H9 (cell line): ENCODE results near the gene AP2A2. TPM values are rescaled to one million over a fixed set of nuclear protein-coding genes. Genes with fewer than 3 reads are reported as not detected.

ENCODE experiments used
- DNase-seq: peaks from one replicate; pipeline ENCODE4 v3.0.0-alpha.2; 2017
- H2AFZ ChIP-seq: one replicate; pipeline ENCODE4 v1.6.1; 2013; ENCODE audit warnings: mild to moderate bottlenecking, low read length, control low read depth, moderate library complexity
- H2AK5ac ChIP-seq: 2 replicates; pipeline ENCODE4 v1.6.1; 2013; ENCODE audit warnings: low read length, control low read depth, mixed read lengths; ENCODE audit not compliant: insufficient read length
- H2BK120ac ChIP-seq: one replicate; pipeline ENCODE4 v1.6.1; 2013; ENCODE audit warnings: low read depth, mild to moderate bottlenecking, low read length, control low read depth, inconsistent platforms; ENCODE audit not compliant: poor library complexity, severe bottlenecking
- H2BK12ac ChIP-seq: 2 replicates; pipeline ENCODE4 v1.6.1; 2013; ENCODE audit warnings: low read length, control low read depth, mixed read lengths, low read depth; ENCODE audit not compliant: insufficient read length
- H2BK15ac ChIP-seq: 2 replicates; pipeline ENCODE4 v1.6.1; 2013; ENCODE audit warnings: low read depth, low read length, control low read depth
- H2BK20ac ChIP-seq: one replicate; pipeline ENCODE4 v1.6.1; 2013; ENCODE audit warnings: low read depth, mild to moderate bottlenecking, low read length, control low read depth, inconsistent platforms; ENCODE audit not compliant: poor library complexity, severe bottlenecking
- H2BK5ac ChIP-seq: 2 replicates; pipeline ENCODE4 v1.6.1; 2013; ENCODE audit warnings: low read length, control low read depth, mixed read lengths; ENCODE audit not compliant: insufficient read length
- H3K14ac ChIP-seq: 2 replicates; pipeline ENCODE4 v1.6.1; 2013; ENCODE audit warnings: low read length, control low read depth; ENCODE audit not compliant: insufficient read depth
- H3K18ac ChIP-seq: 2 replicates; pipeline ENCODE4 v1.6.1; 2013; ENCODE audit warnings: low read depth, mild to moderate bottlenecking, mixed read lengths, low read length, control low read depth; ENCODE audit not compliant: insufficient read length
- H3K23ac ChIP-seq: 2 replicates; pipeline ENCODE4 v1.6.1; 2013; ENCODE audit warnings: low read length, control low read depth, mixed read lengths, low read depth; ENCODE audit not compliant: insufficient read length
- H3K23me2 ChIP-seq: 2 replicates; pipeline ENCODE4 v1.6.1; 2013; ENCODE audit warnings: low read depth, mild to moderate bottlenecking, mixed read lengths, low read length, control low read depth; ENCODE audit not compliant: insufficient read length, poor library complexity, severe bottlenecking
- H3K27ac ChIP-seq: 2 replicates; pipeline ENCODE4 v1.5.1; 2013; ENCODE audit warnings: low read length, control low read depth, mixed read lengths, low read depth; ENCODE audit not compliant: insufficient read length
- H3K27me3 ChIP-seq: 2 replicates; pipeline ENCODE4 v1.6.1; 2013; ENCODE audit warnings: low read length, control low read depth, inconsistent platforms; ENCODE audit not compliant: insufficient read depth
- H3K4ac ChIP-seq: 2 replicates; pipeline ENCODE4 v1.6.1; 2013; ENCODE audit warnings: low read depth, mild to moderate bottlenecking, control low read depth, inconsistent platforms, low read length, moderate library complexity
- H3K4me1 ChIP-seq: 2 replicates; pipeline ENCODE4 v1.6.1; 2013; ENCODE audit warnings: low read length, control low read depth, inconsistent platforms; ENCODE audit not compliant: insufficient read depth
- H3K4me2 ChIP-seq: 2 replicates; pipeline ENCODE4 v1.6.1; 2013; ENCODE audit warnings: low read length, control low read depth, mixed read lengths; ENCODE audit not compliant: insufficient read length, insufficient read depth
- H3K56ac ChIP-seq: 2 replicates; pipeline ENCODE4 v1.6.1; 2013; ENCODE audit warnings: low read depth, mild to moderate bottlenecking, mixed read lengths, low read length, control low read depth; ENCODE audit not compliant: insufficient read length
- H3K79me1 ChIP-seq: 2 replicates; pipeline ENCODE4 v1.6.1; 2013; ENCODE audit warnings: low read depth, mild to moderate bottlenecking, moderate library complexity, low read length, control low read depth, inconsistent platforms; ENCODE audit not compliant: insufficient read depth, poor library complexity, severe bottlenecking
- H3K79me2 ChIP-seq: 2 replicates; pipeline ENCODE4 v1.6.1; 2013; ENCODE audit warnings: low read length, control low read depth, inconsistent platforms; ENCODE audit not compliant: insufficient read depth
- H3K9ac ChIP-seq: 2 replicates; pipeline ENCODE4 v1.6.1; 2013; ENCODE audit warnings: low read length, control low read depth, mixed read lengths; ENCODE audit not compliant: insufficient read length; ENCODE audit errors: extremely low read depth
- H3K9me3 ChIP-seq: one replicate; pipeline ENCODE4 v1.6.1; 2013; ENCODE audit warnings: low read depth, low read length, inconsistent platforms; ENCODE audit not compliant: control insufficient read depth
- H3T11ph ChIP-seq: one replicate; pipeline ENCODE4 v1.6.1; 2013; ENCODE audit warnings: mild to moderate bottlenecking, low read length, control low read depth, inconsistent platforms
- H4K20me1 ChIP-seq: one replicate; pipeline ENCODE4 v1.6.1; 2013; ENCODE audit not compliant: control insufficient read depth, insufficient read length, insufficient read depth
- H4K5ac ChIP-seq: 2 replicates; pipeline ENCODE4 v1.6.1; 2013; ENCODE audit warnings: low read depth, mild to moderate bottlenecking, mixed read lengths, low read length, control low read depth; ENCODE audit not compliant: insufficient read length
- H4K8ac ChIP-seq: replicated peaks from 2 replicates; pipeline ENCODE4 v1.6.1; 2013; ENCODE audit warnings: low read length, control low read depth, mixed read lengths, low read depth; ENCODE audit not compliant: insufficient read length
- H4K91ac ChIP-seq: 2 replicates; pipeline ENCODE4 v1.6.1; 2013; ENCODE audit warnings: low read depth, mild to moderate bottlenecking, moderate library complexity, mixed read lengths, low read length, control low read depth; ENCODE audit not compliant: insufficient read length
- H3K27ac Mint-ChIP-seq, 3 experiments: 2 replicates in 2 of 3; 3 replicates in 1 of 3; pipeline ENCODE4 v1.8.0; 2020 to 2021; ENCODE audit warnings: mixed read lengths in 3 of 3, mild to moderate bottlenecking in 1 of 3, moderate library complexity in 1 of 3
- H3K27me3 Mint-ChIP-seq: 2 replicates; pipeline ENCODE4 v1.8.0; 2021; ENCODE audit warnings: low read depth, mild to moderate bottlenecking, moderate library complexity, mixed read lengths
- H3K36me3 Mint-ChIP-seq, 3 experiments: 2 replicates in 2 of 3; 3 replicates in 1 of 3; pipeline ENCODE4 v1.8.0; 2020 to 2021; ENCODE audit warnings: low read depth in 3 of 3, mixed read lengths in 3 of 3; ENCODE audit not compliant: insufficient read depth in 1 of 3
- H3K4me1 Mint-ChIP-seq, 2 experiments: 2 replicates each; pipeline ENCODE4 v1.8.0; 2020; ENCODE audit warnings: mixed read lengths in 2 of 2
- H3K4me3 Mint-ChIP-seq, 2 experiments: 2 replicates in 1 of 2; 3 replicates in 1 of 2; pipeline ENCODE4 v1.8.0; 2020 to 2021; ENCODE audit warnings: mild to moderate bottlenecking in 2 of 2, mixed read lengths in 2 of 2, moderate library complexity in 1 of 2
- H3K9me3 Mint-ChIP-seq, 2 experiments: 2 replicates in 1 of 2; 3 replicates in 1 of 2; pipeline ENCODE4 v1.8.0; 2020; ENCODE audit warnings: mild to moderate bottlenecking in 2 of 2, mixed read lengths in 2 of 2, moderate library complexity in 1 of 2
- WGBS: extraction: QIAGEN DNeasy Blood & Tissue Kit; methylation state at CpG from one replicate; pipeline ENCODE4 v1.1.7; 2013; ENCODE audit warnings: missing lambda C conversion rate, low lambda C conversion rate, mixed read lengths; ENCODE audit not compliant: insufficient read length; ENCODE audit errors: extremely low coverage; 5-methylcytosine and 5-hydroxymethylcytosine counted together
- total RNA-seq: library from RNA; stranded (reverse); gene quantifications from 2 replicates; pipeline ENCODE4 v1.2.1, GENCODE V29; 2021
- TF ChIP-seq, protein P1 (sequence below): fragments of 200-600 bp; sonication (generic); conservative IDR thresholded peaks from 3 replicates; pipeline ENCODE4 v1.8.0; 2021; ENCODE audit warnings: antibody characterized with exemption, mild to moderate bottlenecking

AP2A2 gene
- total RNA-seq, 1 experiment from 2014 or later, result 53.7 TPM

- no peak overlapping the region for H2BK12ac ChIP-seq
- no peaks in the 10 kb centered on the region for H3K79me2 ChIP-seq
- no peak overlapping the region for H2BK120ac ChIP-seq
- H4K20me1 ChIP-seq, result no peaks in the 10 kb centered on the region
- no peaks in the 10 kb centered on the region for H3K79me1 ChIP-seq
- no peak overlapping the region for H3K9ac ChIP-seq
- no peak overlapping the region for H3K4me2 ChIP-seq
- no peak overlapping the region for H3K23ac ChIP-seq
- no CpG with 5 or more reads among the region's 32 CpGs for WGBS
- Mint-ChIP-seq H3K9me3 (no peaks in the 10 kb centered on the region; a peak in 1 of 5 replicates), H3K27ac (no peak overlapping the region), H3K4me3 (no peak overlapping the region), H3K4me1 (no peaks in the 10 kb centered on the region), H3K36me3 (no peaks in the 10 kb centered on the region), H3K27me3 (peaks cover 4% of the 10 kb centered on the region)
- no peak overlapping the region for H2BK15ac ChIP-seq
- H3K18ac ChIP-seq, result no peak overlapping the region
- H3K23me2 ChIP-seq, result no peaks in the 10 kb centered on the region
- TF ChIP-seq, protein P1, sequence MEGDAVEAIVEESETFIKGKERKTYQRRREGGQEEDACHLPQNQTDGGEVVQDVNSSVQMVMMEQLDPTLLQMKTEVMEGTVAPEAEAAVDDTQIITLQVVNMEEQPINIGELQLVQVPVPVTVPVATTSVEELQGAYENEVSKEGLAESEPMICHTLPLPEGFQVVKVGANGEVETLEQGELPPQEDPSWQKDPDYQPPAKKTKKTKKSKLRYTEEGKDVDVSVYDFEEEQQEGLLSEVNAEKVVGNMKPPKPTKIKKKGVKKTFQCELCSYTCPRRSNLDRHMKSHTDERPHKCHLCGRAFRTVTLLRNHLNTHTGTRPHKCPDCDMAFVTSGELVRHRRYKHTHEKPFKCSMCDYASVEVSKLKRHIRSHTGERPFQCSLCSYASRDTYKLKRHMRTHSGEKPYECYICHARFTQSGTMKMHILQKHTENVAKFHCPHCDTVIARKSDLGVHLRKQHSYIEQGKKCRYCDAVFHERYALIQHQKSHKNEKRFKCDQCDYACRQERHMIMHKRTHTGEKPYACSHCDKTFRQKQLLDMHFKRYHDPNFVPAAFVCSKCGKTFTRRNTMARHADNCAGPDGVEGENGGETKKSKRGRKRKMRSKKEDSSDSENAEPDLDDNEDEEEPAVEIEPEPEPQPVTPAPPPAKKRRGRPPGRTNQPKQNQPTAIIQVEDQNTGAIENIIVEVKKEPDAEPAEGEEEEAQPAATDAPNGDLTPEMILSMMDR, result no peak
- H3K4ac ChIP-seq, result no peak overlapping the region
- no peak overlapping the region for H4K91ac ChIP-seq
- no peak for DNase-seq
- H4K5ac ChIP-seq, result no peak overlapping the region
- peak overlapping the region; percentile 21; the same call in 1 of the 2 replicates for H3K14ac ChIP-seq
- H2BK20ac ChIP-seq, result no peak overlapping the region
- no peak overlapping the region for H2AFZ ChIP-seq
- H3K27me3 ChIP-seq, result no peaks in the 10 kb centered on the region
- no peak overlapping the region for H3K27ac ChIP-seq
- H2BK5ac ChIP-seq, result no peak overlapping the region
- H3K4me1 ChIP-seq, result no peaks in the 10 kb centered on the region
- H3K9me3 ChIP-seq, result no peaks in the 10 kb centered on the region
- no peak overlapping the region for H3K56ac ChIP-seq
- H2AK5ac ChIP-seq, result no peak overlapping the region
- H4K8ac ChIP-seq, result no peak overlapping the region
- H3T11ph ChIP-seq, result no peak overlapping the region
Observed at GRCh38 chr11:1039481-1040427, 114.1 kb downstream of the AP2A2 start.
